GM23338 (cell line): ENCODE data around the gene RBP3. TPM values are rescaled to one million over a fixed set of nuclear protein-coding genes. Genes with fewer than 3 reads are reported as not detected.

ENCODE experiments used
- ATAC-seq: fragments of 200-7000 bp; cut with Tn5 transposase; 3 replicates; pipeline ENCODE4 v1.9.1; 2020
- DNase-seq: peaks from one replicate; pipeline ENCODE4 v3.0.0-alpha.2; 2015; ENCODE audit warnings: low spot score
- H2AFZ ChIP-seq: fragments of 200-600 bp; sonication (generic); 2 replicates; pipeline ENCODE4 v1.8.0; 2016; ENCODE audit warnings: antibody characterized with exemption, mild to moderate bottlenecking, moderate library complexity
- H3F3A ChIP-seq: fragments of 200-600 bp; sonication (generic); replicated peaks from 2 replicates; pipeline ENCODE4 v1.8.0; 2017; ENCODE audit warnings: antibody characterized with exemption, mixed run types, low read depth
- H3K27ac ChIP-seq: fragments of 200-600 bp; sonication (generic); 2 replicates; pipeline ENCODE4 v1.6.1; 2016; ENCODE audit warnings: low read depth
- H3K27me3 ChIP-seq: fragments of 200-600 bp; sonication (generic); 2 replicates; pipeline ENCODE4 v1.8.0; 2016; ENCODE audit warnings: mild to moderate bottlenecking, mixed run types, moderate library complexity; ENCODE audit not compliant: insufficient read depth
- H3K36me3 ChIP-seq: fragments of 200-600 bp; sonication (generic); 2 replicates; pipeline ENCODE4 v1.8.0; 2016; ENCODE audit warnings: mild to moderate bottlenecking; ENCODE audit not compliant: insufficient read depth
- H3K4me1 ChIP-seq: fragments of 200-600 bp; sonication (generic); 2 replicates; pipeline ENCODE4 v1.8.0; 2016; ENCODE audit warnings: mild to moderate bottlenecking, moderate library complexity; ENCODE audit not compliant: insufficient read depth
- H3K4me2 ChIP-seq: fragments of 200-600 bp; sonication (generic); 2 replicates; pipeline ENCODE4 v1.7.1; 2017; ENCODE audit warnings: mixed run types
- H3K4me3 ChIP-seq: fragments of 200-600 bp; sonication (generic); 2 replicates; pipeline ENCODE4 v1.6.1; 2016; ENCODE audit warnings: mixed run types
- H3K79me2 ChIP-seq: fragments of 200-600 bp; sonication (generic); replicated peaks from 2 replicates; pipeline ENCODE4 v1.8.0; 2017; ENCODE audit warnings: mild to moderate bottlenecking; ENCODE audit not compliant: insufficient read depth
- H3K9me2 ChIP-seq: fragments of 200-600 bp; sonication (generic); 2 replicates; pipeline ENCODE4 v1.8.0; 2017; ENCODE audit not compliant: insufficient read depth
- H4K20me1 ChIP-seq: fragments of 200-600 bp; sonication (generic); replicated peaks from 2 replicates; pipeline ENCODE4 v1.8.0; 2017; ENCODE audit warnings: mild to moderate bottlenecking; ENCODE audit not compliant: insufficient read depth
- H3K27ac Mint-ChIP-seq: 2 replicates; pipeline ENCODE4 v1.8.0; 2020; ENCODE audit warnings: inconsistent platforms, mild to moderate bottlenecking, moderate library complexity, mixed read lengths
- H3K27me3 Mint-ChIP-seq: 3 replicates; pipeline ENCODE4 v1.8.0; 2022; ENCODE audit warnings: low read depth, mild to moderate bottlenecking, moderate library complexity, mixed read lengths, inconsistent platforms; ENCODE audit not compliant: insufficient read depth, poor library complexity
- H3K36me3 Mint-ChIP-seq: 3 replicates; pipeline ENCODE4 v1.8.0; 2021; ENCODE audit warnings: low read depth, mild to moderate bottlenecking, inconsistent platforms, moderate library complexity, mixed read lengths
- H3K4me1 Mint-ChIP-seq: 3 replicates; pipeline ENCODE4 v1.8.0; 2020; ENCODE audit warnings: mild to moderate bottlenecking, inconsistent platforms, mixed read lengths
- H3K4me3 Mint-ChIP-seq: 3 replicates; pipeline ENCODE4 v1.8.0; 2021; ENCODE audit warnings: moderate library complexity, mild to moderate bottlenecking, inconsistent platforms, mixed read lengths
- H3K9me3 Mint-ChIP-seq: 3 replicates; pipeline ENCODE4 v1.8.0; 2020; ENCODE audit warnings: moderate library complexity, mild to moderate bottlenecking, inconsistent platforms, mixed read lengths
- CREB1 ChIP-seq: fragments of 250-450 bp; sonication (Bioruptor Pico); IDR thresholded peaks from 2 replicates; pipeline ENCODE4 v1.5.0; 2020; ENCODE audit warnings: low read depth, mild to moderate bottlenecking, moderate library complexity
- EZH2 ChIP-seq: fragments of 200-600 bp; sonication (generic); IDR thresholded peaks from one replicate; pipeline ENCODE4 v1.8.0; 2017; ENCODE audit warnings: antibody characterized with exemption, mild to moderate bottlenecking, low read depth; ENCODE audit not compliant: unreplicated experiment
- JUNB ChIP-seq: IDR thresholded peaks from one replicate; pipeline ENCODE4 v1.6.1; 2016; ENCODE audit warnings: antibody characterized with exemption; ENCODE audit not compliant: unreplicated experiment
- POLR2AphosphoS5 ChIP-seq: IDR thresholded peaks from 2 replicates; pipeline ENCODE4 v1.6.1; 2016; ENCODE audit warnings: antibody characterized with exemption, low read depth
- ZNF114 ChIP-seq: fragments of 250-450 bp; sonication (Bioruptor Pico); IDR thresholded peaks from 2 replicates; pipeline ENCODE4 v1.5.0; 2020; ENCODE audit warnings: mild to moderate bottlenecking, moderate library complexity
- ZNF331 ChIP-seq: fragments of 250-450 bp; sonication (Bioruptor Pico); IDR thresholded peaks from 2 replicates; pipeline ENCODE4 v1.5.0; 2020; ENCODE audit warnings: low read depth, mild to moderate bottlenecking, moderate library complexity
- polyA plus RNA-seq: library from polyadenylated mRNA; unstranded; fragments of >200 nt; fragmentation: Nextera tagmentation; extraction: Ambion mirVana; gene quantifications from 2 replicates; pipeline ENCODE4 v1.2.1, GENCODE V29; 2016
- total RNA-seq: library from RNA; depleted of rRNA; stranded (reverse); fragments of >200 nt; shearing (Covaris generic); gene quantifications from 2 replicates; pipeline ENCODE4 v1.2.3, GENCODE V29; 2014
- TF ChIP-seq, protein P1 (sequence below): fragments of 250-450 bp; sonication (Bioruptor Pico); IDR thresholded peaks from 2 replicates; pipeline ENCODE4 v1.5.0; 2020; ENCODE audit warnings: mild to moderate bottlenecking, moderate library complexity
- TF ChIP-seq, protein P2 (sequence below), 2 experiments: fragments of 200-600 bp in 1 of 2; sonication (generic) in 1 of 2; conservative IDR thresholded peaks; 2 replicates each; pipeline versions ENCODE4 v1.5.1 to v1.6.1; 2016 to 2017; ENCODE audit warnings: antibody characterized with exemption in 2 of 2, low read depth in 2 of 2, mild to moderate bottlenecking in 2 of 2, moderate library complexity in 1 of 2

Gene RBP3
- total and polyA plus RNA-seq, 2 experiments from 2014 or later: not detected

- H2AFZ ChIP-seq: no peak overlapping the region
- no peak overlapping the region for H3K27ac Mint-ChIP-seq
- no peaks in the 10 kb centered on the region for H3K79me2 ChIP-seq
- no peak overlapping the region for H3K4me2 ChIP-seq
- no peaks in the 10 kb centered on the region for H3K4me1 ChIP-seq
- no peaks in the 10 kb centered on the region for H4K20me1 ChIP-seq
- H3K27ac ChIP-seq: no peak overlapping the region
- no peaks in the 10 kb centered on the region for H3K9me3 Mint-ChIP-seq
- peaks cover 13% of the 10 kb centered on the region for H3K27me3 Mint-ChIP-seq
- peaks cover 2% of the 10 kb centered on the region; the same call in 2 of the 3 replicates for H3K4me1 Mint-ChIP-seq
- H3K27me3 ChIP-seq: no peaks in the 10 kb centered on the region
- no peak overlapping the region for H3K4me3 Mint-ChIP-seq
- DNase-seq (no peak), ATAC-seq (no peak)
- TF ChIP-seq JUNB (no peak), EZH2 (no peak), POLR2AphosphoS5 (no peak), ZNF331 (CRISPR knock-in tag) (no peak), CREB1 (CRISPR knock-in tag) (no peak)
- TF ChIP-seq, protein P1, sequence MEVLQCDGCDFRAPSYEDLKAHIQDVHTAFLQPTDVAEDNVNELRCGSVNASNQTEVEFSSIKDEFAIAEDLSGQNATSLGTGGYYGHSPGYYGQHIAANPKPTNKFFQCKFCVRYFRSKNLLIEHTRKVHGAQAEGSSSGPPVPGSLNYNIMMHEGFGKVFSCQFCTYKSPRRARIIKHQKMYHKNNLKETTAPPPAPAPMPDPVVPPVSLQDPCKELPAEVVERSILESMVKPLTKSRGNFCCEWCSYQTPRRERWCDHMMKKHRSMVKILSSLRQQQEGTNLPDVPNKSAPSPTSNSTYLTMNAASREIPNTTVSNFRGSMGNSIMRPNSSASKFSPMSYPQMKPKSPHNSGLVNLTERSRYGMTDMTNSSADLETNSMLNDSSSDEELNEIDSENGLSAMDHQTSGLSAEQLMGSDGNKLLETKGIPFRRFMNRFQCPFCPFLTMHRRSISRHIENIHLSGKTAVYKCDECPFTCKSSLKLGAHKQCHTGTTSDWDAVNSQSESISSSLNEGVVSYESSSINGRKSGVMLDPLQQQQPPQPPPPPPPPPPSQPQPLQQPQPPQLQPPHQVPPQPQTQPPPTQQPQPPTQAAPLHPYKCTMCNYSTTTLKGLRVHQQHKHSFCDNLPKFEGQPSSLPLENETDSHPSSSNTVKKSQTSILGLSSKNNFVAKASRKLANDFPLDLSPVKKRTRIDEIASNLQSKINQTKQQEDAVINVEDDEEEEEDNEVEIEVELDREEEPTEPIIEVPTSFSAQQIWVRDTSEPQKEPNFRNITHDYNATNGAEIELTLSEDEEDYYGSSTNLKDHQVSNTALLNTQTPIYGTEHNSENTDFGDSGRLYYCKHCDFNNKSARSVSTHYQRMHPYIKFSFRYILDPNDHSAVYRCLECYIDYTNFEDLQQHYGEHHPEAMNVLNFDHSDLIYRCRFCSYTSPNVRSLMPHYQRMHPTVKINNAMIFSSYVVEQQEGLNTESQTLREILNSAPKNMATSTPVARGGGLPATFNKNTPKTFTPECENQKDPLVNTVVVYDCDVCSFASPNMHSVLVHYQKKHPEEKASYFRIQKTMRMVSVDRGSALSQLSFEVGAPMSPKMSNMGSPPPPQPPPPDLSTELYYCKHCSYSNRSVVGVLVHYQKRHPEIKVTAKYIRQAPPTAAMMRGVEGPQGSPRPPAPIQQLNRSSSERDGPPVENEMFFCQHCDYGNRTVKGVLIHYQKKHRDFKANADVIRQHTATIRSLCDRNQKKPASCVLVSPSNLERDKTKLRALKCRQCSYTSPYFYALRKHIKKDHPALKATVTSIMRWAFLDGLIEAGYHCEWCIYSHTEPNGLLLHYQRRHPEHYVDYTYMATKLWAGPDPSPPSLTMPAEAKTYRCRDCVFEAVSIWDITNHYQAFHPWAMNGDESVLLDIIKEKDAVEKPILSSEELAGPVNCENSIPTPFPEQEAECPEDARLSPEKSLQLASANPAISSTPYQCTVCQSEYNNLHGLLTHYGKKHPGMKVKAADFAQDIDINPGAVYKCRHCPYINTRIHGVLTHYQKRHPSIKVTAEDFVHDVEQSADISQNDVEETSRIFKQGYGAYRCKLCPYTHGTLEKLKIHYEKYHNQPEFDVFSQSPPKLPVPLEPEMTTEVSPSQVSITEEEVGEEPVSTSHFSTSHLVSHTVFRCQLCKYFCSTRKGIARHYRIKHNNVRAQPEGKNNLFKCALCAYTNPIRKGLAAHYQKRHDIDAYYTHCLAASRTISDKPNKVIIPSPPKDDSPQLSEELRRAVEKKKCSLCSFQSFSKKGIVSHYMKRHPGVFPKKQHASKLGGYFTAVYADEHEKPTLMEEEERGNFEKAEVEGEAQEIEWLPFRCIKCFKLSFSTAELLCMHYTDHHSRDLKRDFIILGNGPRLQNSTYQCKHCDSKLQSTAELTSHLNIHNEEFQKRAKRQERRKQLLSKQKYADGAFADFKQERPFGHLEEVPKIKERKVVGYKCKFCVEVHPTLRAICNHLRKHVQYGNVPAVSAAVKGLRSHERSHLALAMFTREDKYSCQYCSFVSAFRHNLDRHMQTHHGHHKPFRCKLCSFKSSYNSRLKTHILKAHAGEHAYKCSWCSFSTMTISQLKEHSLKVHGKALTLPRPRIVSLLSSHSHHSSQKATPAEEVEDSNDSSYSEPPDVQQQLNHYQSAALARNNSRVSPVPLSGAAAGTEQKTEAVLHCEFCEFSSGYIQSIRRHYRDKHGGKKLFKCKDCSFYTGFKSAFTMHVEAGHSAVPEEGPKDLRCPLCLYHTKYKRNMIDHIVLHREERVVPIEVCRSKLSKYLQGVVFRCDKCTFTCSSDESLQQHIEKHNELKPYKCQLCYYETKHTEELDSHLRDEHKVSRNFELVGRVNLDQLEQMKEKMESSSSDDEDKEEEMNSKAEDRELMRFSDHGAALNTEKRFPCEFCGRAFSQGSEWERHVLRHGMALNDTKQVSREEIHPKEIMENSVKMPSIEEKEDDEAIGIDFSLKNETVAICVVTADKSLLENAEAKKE (CRISPR knock-in tag): no peak
- H3K4me3 ChIP-seq: no peak overlapping the region
- H3K9me2 ChIP-seq: no peaks in the 10 kb centered on the region
- no peaks in the 10 kb centered on the region for H3K36me3 Mint-ChIP-seq
- no peaks in the 10 kb centered on the region for H3K36me3 ChIP-seq
- H3F3A ChIP-seq: no peaks in the 10 kb centered on the region
These were observed 33.7 kb upstream of the RBP3 start for GRCh38 chr10:47314416-47314970.

DNA sequence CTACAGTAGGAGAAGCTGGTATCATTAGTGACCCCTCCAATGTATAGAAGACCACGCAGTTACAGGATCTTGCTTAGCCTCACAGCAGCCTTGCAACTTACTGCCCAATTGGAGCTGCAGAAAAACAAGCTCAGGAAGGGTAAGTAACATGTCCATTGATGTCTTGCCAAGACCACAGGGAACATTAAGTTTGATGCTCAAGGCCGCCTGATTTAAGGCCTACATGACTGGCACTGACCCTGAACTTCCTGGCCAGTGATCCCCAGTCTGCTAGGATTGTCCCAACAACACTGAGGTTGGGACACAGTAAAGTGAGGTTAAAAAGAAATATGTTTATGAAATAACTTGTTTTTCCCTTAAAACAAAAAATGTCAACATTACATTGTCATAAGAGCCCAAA, 32.7 kb upstream of the RBP3 start:
- Histone ChIP-seq H4K20me1 (no peaks in the 10 kb centered on the region), H3K79me2 (no peaks in the 10 kb centered on the region), H3F3A (no peaks in the 10 kb centered on the region), H3K27ac (no peak overlapping the region), H3K27me3 (no peaks in the 10 kb centered on the region), H3K36me3 (no peaks in the 10 kb centered on the region), H3K4me3 (no peak overlapping the region), H3K9me2 (0 out of 2 replicates have a peak, but pooled peaks cover 4% of the 10 kb centered on the region), H3K4me1 (no peaks in the 10 kb centered on the region), H2AFZ (no peak overlapping the region), H3K4me2 (no peak overlapping the region)
- Mint-ChIP-seq H3K9me3 (no peaks in the 10 kb centered on the region), H3K27ac (no peak overlapping the region), H3K4me1 (no peaks in the 10 kb centered on the region), H3K27me3 (peaks cover 13% of the 10 kb centered on the region), H3K36me3 (no peaks in the 10 kb centered on the region), H3K4me3 (no peak overlapping the region)
- ATAC-seq: no peak
- DNase-seq: no peak
- TF ChIP-seq, protein P2, sequence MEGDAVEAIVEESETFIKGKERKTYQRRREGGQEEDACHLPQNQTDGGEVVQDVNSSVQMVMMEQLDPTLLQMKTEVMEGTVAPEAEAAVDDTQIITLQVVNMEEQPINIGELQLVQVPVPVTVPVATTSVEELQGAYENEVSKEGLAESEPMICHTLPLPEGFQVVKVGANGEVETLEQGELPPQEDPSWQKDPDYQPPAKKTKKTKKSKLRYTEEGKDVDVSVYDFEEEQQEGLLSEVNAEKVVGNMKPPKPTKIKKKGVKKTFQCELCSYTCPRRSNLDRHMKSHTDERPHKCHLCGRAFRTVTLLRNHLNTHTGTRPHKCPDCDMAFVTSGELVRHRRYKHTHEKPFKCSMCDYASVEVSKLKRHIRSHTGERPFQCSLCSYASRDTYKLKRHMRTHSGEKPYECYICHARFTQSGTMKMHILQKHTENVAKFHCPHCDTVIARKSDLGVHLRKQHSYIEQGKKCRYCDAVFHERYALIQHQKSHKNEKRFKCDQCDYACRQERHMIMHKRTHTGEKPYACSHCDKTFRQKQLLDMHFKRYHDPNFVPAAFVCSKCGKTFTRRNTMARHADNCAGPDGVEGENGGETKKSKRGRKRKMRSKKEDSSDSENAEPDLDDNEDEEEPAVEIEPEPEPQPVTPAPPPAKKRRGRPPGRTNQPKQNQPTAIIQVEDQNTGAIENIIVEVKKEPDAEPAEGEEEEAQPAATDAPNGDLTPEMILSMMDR (conservative IDR thresholded peaks at IDR 0.05; ENCODE audit: low read depth in 2 of 2): no peak
- TF ChIP-seq ZNF114: no peak
